ENCODE results near the gene LRP1. TPM values are rescaled to one million over a fixed set of nuclear protein-coding genes. Genes with fewer than 3 reads are reported as not detected.

The LRP1 gene
- total and polyA plus RNA-seq, 2 experiments from 2014 or later = 47.8 to 76.8 TPM

- WGBS (ENCODE audit: low lambda C conversion rate, missing lambda C conversion rate) = 58% methylated on average over 21 of the region's 24 CpGs
- Histone ChIP-seq H4K20me1 (ENCODE audit: insufficient read depth, poor library complexity, severe bottlenecking) (peaks cover 37% of the 10 kb centered on the region), H3K4me2 (peak overlapping the region; percentile 70)
Measured at GRCh38 chr12:57093415-57094207, 34.7 kb upstream of the LRP1 start.

GRCh38 chr12:57094208-57095160 lies 33.8 kb upstream of the LRP1 start:
- WGBS (ENCODE audit: low lambda C conversion rate, missing lambda C conversion rate) = 71% methylated on average over 15 of the region's 15 CpGs
- Histone ChIP-seq H3K4me2 (peak overlapping the region; percentile 70), H3K27me3 (no peaks in the 10 kb centered on the region), H3K9me2 (replicated peaks; ENCODE audit: insufficient read depth) (no peaks in the 10 kb centered on the region), H3K27ac (peak overlapping the region; percentile 79), H3K4me3 (no peak overlapping the region), H2AFZ (no peak overlapping the region), H4K20me1 (ENCODE audit: insufficient read depth, poor library complexity, severe bottlenecking) (peaks cover 37% of the 10 kb centered on the region), H3K4me1 (ENCODE audit: insufficient read depth) (peaks cover 30% of the 10 kb centered on the region), H3K9me3 (ENCODE audit: low read depth) (no peaks in the 10 kb centered on the region), H3K79me2 (peaks cover 42% of the 10 kb centered on the region), H3K36me3 (replicated peaks; ENCODE audit: insufficient read depth, low read depth) (peaks cover 3% of the 10 kb centered on the region)
- no peak for TF ChIP-seq EZH2 (IDR thresholded peaks at IDR 0.05; ENCODE audit: borderline replicate concordance)
- no peak for TF ChIP-seq CTCF (IDR thresholded peaks at IDR 0.05; ENCODE audit: poor library complexity)
- TF ChIP-seq EZH2phosphoT487 (IDR thresholded peaks at IDR 0.05; ENCODE audit: low read depth, severe bottlenecking, unreplicated experiment) = no peak
- DNase-seq (ENCODE audit: low spot score) = no peak

More at GRCh38 chr12:57093415-57094207, 34.7 kb upstream of the LRP1 start:
- H3K4me3 ChIP-seq = no peak overlapping the region
- H3K36me3 ChIP-seq (replicated peaks; ENCODE audit: insufficient read depth, low read depth) = peaks cover 3% of the 10 kb centered on the region
- no peaks in the 10 kb centered on the region for H3K9me2 ChIP-seq (replicated peaks; ENCODE audit: insufficient read depth)
- no peaks in the 10 kb centered on the region for H3K27me3 ChIP-seq
- TF ChIP-seq EZH2phosphoT487 (IDR thresholded peaks at IDR 0.05; ENCODE audit: low read depth, severe bottlenecking, unreplicated experiment) (no peak), CTCF (IDR thresholded peaks at IDR 0.05; ENCODE audit: poor library complexity) (peak; percentile 47)
- peaks cover 30% of the 10 kb centered on the region for H3K4me1 ChIP-seq (ENCODE audit: insufficient read depth)
- H3K79me2 ChIP-seq = peaks cover 47% of the 10 kb centered on the region
- no peak overlapping the region for H2AFZ ChIP-seq
- peak overlapping the region; percentile 79 for H3K27ac ChIP-seq
- peak; percentile 77 for DNase-seq (ENCODE audit: low spot score)
- H3K9me3 ChIP-seq (ENCODE audit: low read depth) = no peaks in the 10 kb centered on the region

- Histone ChIP-seq H2AFZ (no peak overlapping the region), H3K9me3 (ENCODE audit: low read depth) (no peaks in the 10 kb centered on the region), H3K4me2 (no peak overlapping the region), H3K36me3 (replicated peaks; ENCODE audit: insufficient read depth, low read depth) (peaks cover 3% of the 10 kb centered on the region), H3K4me3 (no peak overlapping the region), H3K27ac (peak overlapping the region; percentile 21), H3K4me1 (ENCODE audit: insufficient read depth) (peaks cover 27% of the 10 kb centered on the region), H3K27me3 (no peaks in the 10 kb centered on the region), H3K9me2 (replicated peaks; ENCODE audit: insufficient read depth) (no peaks in the 10 kb centered on the region), H4K20me1 (ENCODE audit: insufficient read depth, poor library complexity, severe bottlenecking) (peaks cover 31% of the 10 kb centered on the region), H3K79me2 (peaks cover 32% of the 10 kb centered on the region)
- TF ChIP-seq EZH2phosphoT487 (IDR thresholded peaks at IDR 0.05; ENCODE audit: low read depth, severe bottlenecking, unreplicated experiment) = no peak
- TF ChIP-seq EZH2 (IDR thresholded peaks at IDR 0.05; ENCODE audit: borderline replicate concordance) = no peak
- TF ChIP-seq CTCF (IDR thresholded peaks at IDR 0.05; ENCODE audit: poor library complexity) = no peak
- no peak for DNase-seq (ENCODE audit: low spot score)
- 90% methylated on average over 3 of the region's 3 CpGs for WGBS (ENCODE audit: low lambda C conversion rate, missing lambda C conversion rate)
Measured at GRCh38 chr12:57095440-57095839, 32.8 kb upstream of the LRP1 start.
